HepG2 (cell line): ENCODE data around the gene RBM12. TPM values are rescaled to one million over a fixed set of nuclear protein-coding genes. Genes with fewer than 3 reads are reported as not detected.
A peak's percentile ranks its signal among the peaks of the same experiment; 100 is the strongest.

ENCODE experiments used
- EED ChIP-seq: sonication (generic); formaldehyde crosslinking; IDR thresholded peaks from 2 replicates; pipeline ENCODE4 v1.5.0; 2020; ENCODE audit warnings: mild to moderate bottlenecking, missing genetic modification reagents
- HCFC1 ChIP-seq: fragments of 150-350 bp; IDR thresholded peaks from 2 replicates; pipeline ENCODE4 v1.6.1; 2014; ENCODE audit warnings: low read depth, low read length
- HMG20A ChIP-seq: IDR thresholded peaks from 2 replicates; pipeline ENCODE4 v1.6.1; 2016; ENCODE audit warnings: borderline replicate concordance
- KLF13 ChIP-seq: sonication (generic); formaldehyde crosslinking; IDR thresholded peaks from 2 replicates; pipeline ENCODE4 v1.4.0; 2020; ENCODE audit warnings: mild to moderate bottlenecking, missing genetic modification reagents
- NFE2L2 ChIP-seq: fragments of 150-350 bp; IDR thresholded peaks from 2 replicates; pipeline ENCODE4 v1.6.1; 2014; ENCODE audit warnings: low read length
- NFKB2 ChIP-seq: sonication (generic); formaldehyde crosslinking; IDR thresholded peaks from 2 replicates; pipeline ENCODE4 v1.4.0; 2020; ENCODE audit warnings: missing genetic modification reagents, borderline replicate concordance
- NR0B2 ChIP-seq: sonication (generic); formaldehyde crosslinking; IDR thresholded peaks from 2 replicates; pipeline ENCODE4 v1.4.0; 2020; ENCODE audit warnings: mild to moderate bottlenecking, missing genetic modification reagents
- POGK ChIP-seq: sonication (generic); formaldehyde crosslinking; conservative IDR thresholded peaks from 2 replicates; pipeline ENCODE4 v1.8.0; 2022; ENCODE audit warnings: mild to moderate bottlenecking, moderate library complexity, missing genetic modification reagents
- RBM39 ChIP-seq: fragments of 200-400 bp; formaldehyde crosslinking; IDR thresholded peaks from one replicate; pipeline ENCODE4 v1.6.1; 2018; ENCODE audit warnings: antibody characterized with exemption, mild to moderate bottlenecking, low read depth, low read length; ENCODE audit not compliant: poor library complexity, severe bottlenecking
- SNAPC4 ChIP-seq: sonication (generic); formaldehyde crosslinking; IDR thresholded peaks from 2 replicates; pipeline ENCODE4 v1.4.0; 2020; ENCODE audit warnings: mild to moderate bottlenecking, missing genetic modification reagents
- SOX5 ChIP-seq: IDR thresholded peaks from 2 replicates; pipeline ENCODE4 v1.6.1; 2016; ENCODE audit warnings: borderline replicate concordance
- SRSF4 ChIP-seq: fragments of 200-400 bp; formaldehyde crosslinking; IDR thresholded peaks from one replicate; pipeline ENCODE4 v1.6.1; 2018; ENCODE audit warnings: mild to moderate bottlenecking, low read depth, low read length, moderate library complexity; ENCODE audit not compliant: poor library complexity, severe bottlenecking
- ZFP37 ChIP-seq: sonication (generic); formaldehyde crosslinking; IDR thresholded peaks from 2 replicates; pipeline ENCODE4 v1.4.0; 2020; ENCODE audit warnings: missing genetic modification reagents, borderline replicate concordance
- ZNF207 ChIP-seq: fragments of 450-650 bp; IDR thresholded peaks from 2 replicates; pipeline ENCODE4 v1.6.1; 2016; ENCODE audit warnings: antibody characterized with exemption, borderline replicate concordance
- ZNF282 ChIP-seq: fragments of 450-650 bp; IDR thresholded peaks from 2 replicates; pipeline ENCODE4 v1.6.1; 2018; ENCODE audit not compliant: partially characterized antibody
- ZNF557 ChIP-seq: sonication (generic); formaldehyde crosslinking; IDR thresholded peaks from 2 replicates; pipeline ENCODE4 v1.4.0; 2020; ENCODE audit warnings: missing genetic modification reagents
- ZNF569 ChIP-seq: sonication (generic); formaldehyde crosslinking; IDR thresholded peaks from 2 replicates; pipeline ENCODE4 v1.5.0; 2020; ENCODE audit warnings: mild to moderate bottlenecking, missing genetic modification reagents, moderate library complexity, borderline replicate concordance
- ZNF800 ChIP-seq: sonication (generic); formaldehyde crosslinking; IDR thresholded peaks from 2 replicates; pipeline ENCODE4 v1.4.0; 2020; ENCODE audit warnings: missing genetic modification reagents
- polyA plus RNA-seq, 8 experiments: library from polyadenylated mRNA; depleted of rRNA in 3 of 8; stranded (reverse) in 7 of 8; unstranded in 1 of 8; fragments of >200 nt; fragmentation: Illumina TruSeq in 4 of 8; extraction: Trizol in 4 of 8; gene quantifications; 2 replicates each; pipeline versions ENCODE4 v1.2.1 to v1.2.3, GENCODE V29; 2011 to 2016; ENCODE audit warnings: low read depth in 4 of 8, missing spikeins in 1 of 8, mixed read lengths in 1 of 8; ENCODE audit not compliant: insufficient read depth in 1 of 8
- total RNA-seq, 5 experiments: library from RNA; depleted of rRNA; stranded (reverse); fragments of >200 nt; fragmentation: Illumina TruSeq; extraction: Trizol; gene quantifications; 2 replicates each; pipeline ENCODE4 v1.2.3, GENCODE V29; 2016; ENCODE audit warnings: low read depth in 1 of 5

RBM12 gene
- total and polyA plus RNA-seq, 2 of the 13 experiments (the other 11 are each of a cell fraction or from before 2014, with no cell fraction given) = 97.9 to 104 TPM

- TF ChIP-seq ZNF282 (no peak), NFE2L2 (no peak), SOX5 (peak; percentile 37; the same call in 1 of the 2 replicates), KLF13 (peak; percentile 88), ZNF569 (CRISPR knock-in tag) (no peak; the same call in 1 of the 2 replicates), ZNF800 (CRISPR knock-in tag) (peak; percentile 83; the same call in 1 of the 2 replicates), RBM39 (peak; percentile 95), NFKB2 (CRISPR knock-in tag) (peak; percentile 97; the same call in 1 of the 2 replicates), EED (CRISPR knock-in tag) (peak; percentile 91; the same call in 1 of the 2 replicates), ZFP37 (CRISPR knock-in tag) (peak; percentile 92), HMG20A (CRISPR knock-in tag) (peak; percentile 63; the same call in 1 of the 2 replicates), SRSF4 (peak; percentile 44), HCFC1 (peak; percentile 53; the same call in 1 of the 2 replicates), POGK (CRISPR knock-in tag) (peak; percentile 98), SNAPC4 (peak; percentile 92), ZNF557 (CRISPR knock-in tag) (peak; percentile 20; the same call in 1 of the 2 replicates), ZNF207 (no peak), NR0B2 (CRISPR knock-in tag) (peak; percentile 92)
Measured at GRCh38 chr20:35664466-35665206, at the start of gene RBM12, which contains the start of gene CPNE1 (continued).
